ENCODE measurements around the gene RAPGEF4. TPM values are rescaled to one million over a fixed set of nuclear protein-coding genes. Genes with fewer than 3 reads are reported as not detected.
"Not testable (repeated sequence)": the region's sequence is repeated elsewhere in the genome, so short reads cannot be mapped to it uniquely, and the experiment has no call there.

RAPGEF4 gene
- total RNA-seq, 1 donor from 2014 or later, result 0.91 TPM

DNA sequence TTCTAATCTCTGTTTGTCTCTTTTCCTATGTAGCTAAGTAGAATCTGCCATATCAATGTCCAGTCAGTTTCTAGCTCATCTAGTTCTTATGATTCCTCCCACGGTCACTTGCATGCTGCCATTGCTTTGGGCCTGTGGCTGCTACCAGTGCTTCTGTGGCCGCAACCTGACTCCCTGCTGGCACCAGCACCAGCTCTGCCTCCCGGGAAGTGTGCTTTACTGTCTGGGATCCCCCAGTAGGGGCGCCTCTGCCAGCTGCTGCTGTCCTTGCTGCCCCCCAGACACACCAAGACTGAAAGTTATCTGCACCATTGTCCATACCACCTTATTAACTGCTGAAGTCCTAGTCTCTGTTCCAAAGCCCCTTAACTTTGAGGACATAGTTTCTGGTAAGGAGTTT is 56.3 kb downstream of the RAPGEF4 start:
- no peak for DNase-seq (ENCODE audit: low spot score)
- no peaks in the 10 kb centered on the region for H3K36me3 Mint-ChIP-seq (ENCODE audit: low read depth)
- no peak overlapping the region for H3K4me3 Mint-ChIP-seq (ENCODE audit: low read depth)
- H3K9me3 Mint-ChIP-seq, result no peaks in the 10 kb centered on the region
- H3K4me1 Mint-ChIP-seq (ENCODE audit: low read depth), result no peaks in the 10 kb centered on the region
- intact Hi-C loops (cut with micrococcal nuclease), result no loop called here
- peaks cover 2% of the 10 kb centered on the region for H3K27me3 Mint-ChIP-seq (ENCODE audit: low read depth)
- H3K27ac Mint-ChIP-seq, result no peak overlapping the region

- Mint-ChIP-seq H3K4me3 (ENCODE audit: low read depth) (no peak overlapping the region), H3K4me1 (ENCODE audit: low read depth) (no peaks in the 10 kb centered on the region), H3K27me3 (ENCODE audit: low read depth) (peaks cover 2% of the 10 kb centered on the region), H3K9me3 (no peaks in the 10 kb centered on the region), H3K36me3 (ENCODE audit: low read depth) (no peaks in the 10 kb centered on the region), H3K27ac (no peak overlapping the region)
- intact Hi-C loops (cut with micrococcal nuclease), result no loop called here
- DNase-seq (ENCODE audit: low spot score), result no peak
These were observed 57.1 kb downstream of the RAPGEF4 start for GRCh38 chr2:172792711-172793110.

DNA sequence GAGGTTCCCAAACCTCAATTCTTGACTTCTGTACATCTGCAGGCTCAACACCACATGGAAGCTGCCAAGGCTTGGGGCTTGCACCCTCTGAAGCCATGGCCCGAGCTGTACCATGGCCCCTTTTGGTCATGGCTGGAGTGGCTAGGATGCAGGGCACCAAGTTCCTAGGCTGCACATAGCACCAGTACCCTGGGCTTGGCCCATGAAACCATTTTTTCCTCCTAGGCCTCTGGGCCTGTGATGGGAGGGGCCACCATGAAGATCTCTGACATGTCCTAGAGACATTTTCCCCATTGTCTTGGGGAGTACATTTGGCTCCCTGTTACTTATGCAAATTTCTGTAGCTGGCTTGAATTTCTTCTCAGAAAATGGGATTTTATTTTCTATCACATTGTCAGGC is 67.7 kb downstream of the RAPGEF4 start:
- not testable (repeated sequence) for DNase-seq (ENCODE audit: low spot score); H3K4me3 Mint-ChIP-seq (ENCODE audit: low read depth); H3K27me3 Mint-ChIP-seq (ENCODE audit: low read depth); H3K36me3 Mint-ChIP-seq (ENCODE audit: low read depth); H3K27ac Mint-ChIP-seq; H3K4me1 Mint-ChIP-seq (ENCODE audit: low read depth)
- intact Hi-C loops (cut with micrococcal nuclease), result loop anchor here (10.0 kb wide), 1 partner anchor 411 kb away; no protein-coding TSS in a partner anchor
- peaks cover 22% of the 10 kb centered on the region for H3K9me3 Mint-ChIP-seq

GRCh38 chr2:172804423-172804822 is 68.8 kb downstream of the RAPGEF4 start:
- intact Hi-C loops (cut with micrococcal nuclease), result loop anchor here (10.0 kb wide), 1 partner anchor 410 kb away; no protein-coding TSS in a partner anchor
- Mint-ChIP-seq H3K27ac (no peak overlapping the region), H3K36me3 (ENCODE audit: low read depth) (no peaks in the 10 kb centered on the region), H3K9me3 (peaks cover 22% of the 10 kb centered on the region), H3K4me1 (ENCODE audit: low read depth) (no peaks in the 10 kb centered on the region), H3K27me3 (ENCODE audit: low read depth) (no peaks in the 10 kb centered on the region), H3K4me3 (ENCODE audit: low read depth) (no peak overlapping the region)
- DNase-seq (ENCODE audit: low spot score), result no peak

DNA sequence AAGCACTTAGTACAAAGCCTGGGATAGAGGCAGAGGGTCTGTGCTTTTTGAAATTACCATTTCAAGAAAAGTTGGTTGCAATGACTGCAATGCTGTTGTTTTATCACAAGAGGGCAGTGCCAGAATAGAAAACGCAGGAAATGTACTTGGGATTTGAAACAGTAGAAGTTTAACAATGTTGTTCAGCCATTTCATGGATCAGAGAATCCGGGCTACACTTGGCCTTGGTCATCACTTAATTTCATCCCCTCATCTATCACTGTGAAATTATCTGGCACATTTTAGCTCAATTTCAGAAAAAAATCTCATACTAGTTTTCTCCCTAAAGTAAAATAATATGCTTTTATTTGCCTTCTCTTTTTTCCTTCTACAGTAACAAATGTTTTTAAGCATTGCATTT is 70.8 kb downstream of the RAPGEF4 start:
- H3K9me3 Mint-ChIP-seq, result peaks cover 22% of the 10 kb centered on the region
- H3K36me3 Mint-ChIP-seq (ENCODE audit: low read depth), result no peaks in the 10 kb centered on the region
- H3K4me3 Mint-ChIP-seq (ENCODE audit: low read depth), result no peak overlapping the region
- intact Hi-C loops (cut with micrococcal nuclease), result loop anchor here (1.0 to 10.0 kb wide), 3 partner anchors 126 to 408 kb away; no protein-coding TSS in a partner anchor
- peaks cover 1% of the 10 kb centered on the region for H3K4me1 Mint-ChIP-seq (ENCODE audit: low read depth)
- DNase-seq (ENCODE audit: low spot score), result no peak
- H3K27me3 Mint-ChIP-seq (ENCODE audit: low read depth), result peaks cover 4% of the 10 kb centered on the region
- H3K27ac Mint-ChIP-seq, result no peak overlapping the region

DNA sequence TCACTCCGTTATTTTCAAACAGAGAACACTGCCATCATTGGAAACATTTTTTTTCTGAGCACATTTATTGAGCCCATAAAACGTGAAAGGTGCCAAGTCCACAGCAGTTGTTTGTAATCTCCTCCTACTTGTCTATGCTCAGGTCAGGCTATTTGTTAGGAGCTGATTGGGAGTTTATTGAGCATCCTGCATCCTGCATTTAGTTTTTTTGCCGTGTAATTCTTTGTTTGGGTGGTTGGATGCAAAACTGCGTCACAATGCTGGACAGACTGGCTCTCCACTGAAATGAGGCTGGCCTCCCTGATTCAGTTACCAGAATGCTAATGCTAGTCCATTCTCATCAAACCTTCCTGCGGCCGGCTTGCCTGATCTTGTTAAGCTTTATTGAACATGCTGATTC is 71.4 kb downstream of the RAPGEF4 start:
- Mint-ChIP-seq H3K27ac (no peak overlapping the region), H3K27me3 (ENCODE audit: low read depth) (peaks cover 4% of the 10 kb centered on the region), H3K9me3 (peaks cover 18% of the 10 kb centered on the region), H3K4me3 (ENCODE audit: low read depth) (no peak overlapping the region), H3K4me1 (ENCODE audit: low read depth) (peaks cover 1% of the 10 kb centered on the region), H3K36me3 (ENCODE audit: low read depth) (no peaks in the 10 kb centered on the region)
- DNase-seq (ENCODE audit: low spot score), result no peak
- intact Hi-C loops (cut with micrococcal nuclease), result loop anchor here (1.0 to 10.0 kb wide), 3 partner anchors 125 to 408 kb away; no protein-coding TSS in a partner anchor

- Mint-ChIP-seq H3K4me1 (ENCODE audit: low read depth) (peaks cover 1% of the 10 kb centered on the region), H3K4me3 (ENCODE audit: low read depth) (no peak overlapping the region), H3K9me3 (peaks cover 6% of the 10 kb centered on the region), H3K27me3 (ENCODE audit: low read depth) (peaks cover 8% of the 10 kb centered on the region), H3K36me3 (ENCODE audit: low read depth) (no peaks in the 10 kb centered on the region), H3K27ac (no peak overlapping the region)
- DNase-seq (ENCODE audit: low spot score), result no peak
- intact Hi-C loops (cut with micrococcal nuclease), result loop anchor here (10.0 kb wide), 1 partner anchor 407 kb away; no protein-coding TSS in a partner anchor
These were observed 72.5 kb downstream of the RAPGEF4 start for GRCh38 chr2:172808156-172808555.

DNA sequence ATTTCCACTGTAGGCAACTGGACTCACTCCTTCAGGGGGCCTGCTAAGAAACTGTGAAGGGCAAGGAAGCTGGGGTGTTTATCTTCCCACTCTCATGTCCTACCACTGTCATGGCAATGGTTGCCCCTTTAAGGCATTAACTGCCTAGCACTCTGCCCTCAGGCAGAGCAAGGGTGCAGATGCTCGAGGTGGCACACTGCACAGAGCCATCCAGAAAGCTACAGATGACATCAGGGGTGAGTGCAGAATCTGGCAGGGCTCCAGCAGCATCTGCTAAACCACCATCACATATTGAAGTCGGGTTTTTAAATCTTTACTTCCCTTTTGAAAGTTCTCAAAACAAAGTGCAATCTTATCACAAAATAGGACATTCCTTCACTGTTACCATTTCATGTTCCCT is 75.4 kb downstream of the RAPGEF4 start:
- intact Hi-C loops (cut with micrococcal nuclease), result no loop called here
- no peak for DNase-seq (ENCODE audit: low spot score)
- peaks cover 15% of the 10 kb centered on the region for H3K27me3 Mint-ChIP-seq (ENCODE audit: low read depth)
- no peak overlapping the region for H3K4me3 Mint-ChIP-seq (ENCODE audit: low read depth)
- H3K36me3 Mint-ChIP-seq (ENCODE audit: low read depth), result no peaks in the 10 kb centered on the region
- H3K27ac Mint-ChIP-seq, result no peak overlapping the region
- H3K9me3 Mint-ChIP-seq, result no peaks in the 10 kb centered on the region
- H3K4me1 Mint-ChIP-seq (ENCODE audit: low read depth), result peaks cover 1% of the 10 kb centered on the region

DNA sequence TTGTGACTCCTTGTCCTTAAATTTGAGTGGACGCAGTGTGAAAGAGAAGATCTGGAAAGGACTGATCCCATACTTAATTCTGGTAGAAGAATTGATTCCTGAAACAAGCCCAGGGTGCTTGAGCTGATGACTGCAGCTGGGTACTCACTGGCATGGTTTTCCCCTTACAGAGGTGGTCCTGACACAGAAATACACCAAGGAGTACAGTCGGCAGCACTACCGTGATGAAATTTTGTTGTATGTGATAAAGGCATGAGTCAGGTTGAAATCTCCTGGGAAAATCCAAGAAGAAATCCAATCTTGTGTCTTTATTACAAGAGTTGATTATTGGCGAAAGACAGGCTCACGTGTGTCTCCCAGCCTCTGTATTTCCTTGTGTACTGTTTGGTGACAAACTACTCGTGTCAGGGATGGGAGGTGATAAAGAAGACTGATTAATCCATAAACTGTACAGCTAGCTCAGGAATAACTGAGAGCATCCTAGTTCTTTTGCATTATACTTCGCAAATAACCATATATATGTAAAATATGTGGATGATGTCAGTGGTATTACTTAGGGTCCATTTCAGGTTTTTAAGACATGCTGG is 76.6 kb downstream of the RAPGEF4 start:
- Mint-ChIP-seq H3K4me3 (ENCODE audit: low read depth) (no peak overlapping the region), H3K27me3 (ENCODE audit: low read depth) (peaks cover 18% of the 10 kb centered on the region), H3K27ac (no peak overlapping the region), H3K4me1 (ENCODE audit: low read depth) (peaks cover 1% of the 10 kb centered on the region), H3K36me3 (ENCODE audit: low read depth) (no peaks in the 10 kb centered on the region), H3K9me3 (no peaks in the 10 kb centered on the region)
- DNase-seq (ENCODE audit: low spot score), result no peak
- intact Hi-C loops (cut with micrococcal nuclease), result no loop called here

DNA sequence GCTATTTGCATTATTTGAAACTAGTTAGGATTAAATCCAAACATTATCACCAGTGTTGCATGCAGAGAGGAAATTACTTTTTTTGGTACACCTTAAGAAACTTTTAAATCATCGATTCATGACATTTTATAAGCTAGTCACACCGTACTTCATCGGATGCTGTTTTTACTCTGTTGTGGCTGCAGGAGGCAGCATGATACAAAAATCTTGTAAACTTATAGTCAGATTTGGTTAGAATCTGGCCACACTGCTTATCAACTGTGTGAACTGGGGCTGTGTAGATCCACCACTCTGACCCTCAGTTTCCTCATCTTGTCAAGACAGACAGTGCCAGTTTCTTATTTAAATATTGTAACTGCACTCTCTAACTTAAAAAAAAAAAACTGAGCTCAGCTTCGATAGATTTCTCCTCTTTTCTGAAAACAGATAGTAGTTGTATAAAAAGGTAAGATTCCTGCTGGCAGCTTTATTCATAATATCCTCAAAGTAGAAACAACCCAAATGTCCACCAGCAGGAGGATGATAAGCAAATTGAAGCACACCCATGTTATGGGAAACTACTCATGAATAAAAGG is 77.8 kb downstream of the RAPGEF4 start:
- no peaks in the 10 kb centered on the region for H3K36me3 Mint-ChIP-seq (ENCODE audit: low read depth)
- intact Hi-C loops (cut with micrococcal nuclease), result no loop called here
- H3K9me3 Mint-ChIP-seq, result no peaks in the 10 kb centered on the region
- no peak for DNase-seq (ENCODE audit: low spot score)
- no peak overlapping the region for H3K4me3 Mint-ChIP-seq (ENCODE audit: low read depth)
- H3K27me3 Mint-ChIP-seq (ENCODE audit: low read depth), result peaks cover 18% of the 10 kb centered on the region
- H3K4me1 Mint-ChIP-seq (ENCODE audit: low read depth), result peaks cover 1% of the 10 kb centered on the region
- no peak overlapping the region for H3K27ac Mint-ChIP-seq

DNA sequence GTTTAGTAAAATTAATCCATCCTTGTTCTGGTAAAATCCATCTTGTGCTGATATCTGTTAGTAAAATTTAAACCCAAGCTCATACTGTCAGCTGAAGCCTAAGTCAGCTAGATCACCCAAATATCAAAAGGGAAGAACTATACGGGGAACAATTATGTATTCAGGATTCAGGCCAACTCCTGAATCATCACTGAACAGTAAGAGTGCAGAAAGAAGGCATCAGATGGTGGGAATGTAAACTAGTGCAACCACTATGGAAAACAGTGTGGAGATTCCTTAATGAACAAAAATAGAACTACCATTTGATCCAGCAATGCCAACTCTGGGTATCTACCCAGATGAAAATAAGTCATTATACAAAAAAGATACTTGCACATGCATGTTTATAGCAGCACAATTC is 81.8 kb downstream of the RAPGEF4 start:
- no peaks in the 10 kb centered on the region for H3K9me3 Mint-ChIP-seq

DNA sequence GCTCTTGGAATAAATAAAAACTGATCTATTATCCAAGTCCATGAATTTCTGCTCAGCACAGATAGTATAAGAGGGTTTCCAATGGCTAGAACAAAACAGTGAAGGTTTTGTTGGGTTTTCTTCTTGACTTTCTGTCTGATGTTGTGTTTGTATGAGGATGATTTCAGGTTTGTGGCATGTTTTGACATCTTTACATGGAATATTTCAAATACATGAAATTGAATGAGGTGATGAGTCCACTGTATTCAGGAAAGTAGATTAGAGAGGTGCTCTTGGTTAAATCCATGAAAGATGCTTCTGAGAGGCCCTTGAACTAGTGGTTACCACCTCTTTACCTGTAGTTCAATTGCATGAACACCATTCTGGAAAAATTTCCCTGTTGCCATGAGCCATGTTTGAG is 84.3 kb downstream of the RAPGEF4 start:
- no peaks in the 10 kb centered on the region for H3K36me3 Mint-ChIP-seq (ENCODE audit: low read depth)
- no peak overlapping the region for H3K27ac Mint-ChIP-seq
- intact Hi-C loops (cut with micrococcal nuclease), result no loop called here
- peaks cover 8% of the 10 kb centered on the region for H3K27me3 Mint-ChIP-seq (ENCODE audit: low read depth)
- H3K4me3 Mint-ChIP-seq (ENCODE audit: low read depth), result no peak overlapping the region
- DNase-seq (ENCODE audit: low spot score), result no peak
- no peaks in the 10 kb centered on the region for H3K9me3 Mint-ChIP-seq
- no peaks in the 10 kb centered on the region for H3K4me1 Mint-ChIP-seq (ENCODE audit: low read depth)

More for the DNA sequence above, 81.8 kb downstream of the RAPGEF4 start:
- intact Hi-C loops (cut with micrococcal nuclease), result no loop called here
- Mint-ChIP-seq H3K4me3 (ENCODE audit: low read depth) (no peak overlapping the region), H3K27me3 (ENCODE audit: low read depth) (peaks cover 16% of the 10 kb centered on the region), H3K4me1 (ENCODE audit: low read depth) (no peaks in the 10 kb centered on the region), H3K27ac (no peak overlapping the region), H3K36me3 (ENCODE audit: low read depth) (no peaks in the 10 kb centered on the region)
- no peak for DNase-seq (ENCODE audit: low spot score)

- H3K4me3 Mint-ChIP-seq (ENCODE audit: low read depth), result no peak overlapping the region
- peaks cover 8% of the 10 kb centered on the region for H3K27me3 Mint-ChIP-seq (ENCODE audit: low read depth)
- no peak overlapping the region for H3K27ac Mint-ChIP-seq
- H3K9me3 Mint-ChIP-seq, result no peaks in the 10 kb centered on the region
- H3K4me1 Mint-ChIP-seq (ENCODE audit: low read depth), result no peaks in the 10 kb centered on the region
- DNase-seq (ENCODE audit: low spot score), result no peak
- intact Hi-C loops (cut with micrococcal nuclease), result no loop called here
- no peaks in the 10 kb centered on the region for H3K36me3 Mint-ChIP-seq (ENCODE audit: low read depth)
These were observed 86.0 kb downstream of the RAPGEF4 start for GRCh38 chr2:172821370-172822338.
